ENCODE results near the gene RAB3C. TPM values are rescaled to one million over a fixed set of nuclear protein-coding genes. Genes with fewer than 3 reads are reported as not detected.

Gene RAB3C
- total RNA-seq, 1 donor, result not detected

- no peak for DNase-seq (ENCODE audit: low read depth)
- TF ChIP-seq CTCF (IDR thresholded peaks at IDR 0.05; ENCODE audit: insufficient read depth, low read length), result no peak
- no peak overlapping the region for H3K4me3 ChIP-seq (ENCODE audit: low read depth, low read length)
Measured at GRCh38 chr5:58825441-58825840, 242.6 kb downstream of the RAB3C start.

GRCh38 chr5:58825899-58826298 is 243.0 kb downstream of the RAB3C start:
- no peak for DNase-seq (ENCODE audit: low read depth)
- no peak for TF ChIP-seq CTCF (IDR thresholded peaks at IDR 0.05; ENCODE audit: insufficient read depth, low read length)
- H3K4me3 ChIP-seq (ENCODE audit: low read depth, low read length), result no peak overlapping the region

GRCh38 chr5:58827463-58827862 is 244.6 kb downstream of the RAB3C start:
- H3K4me3 ChIP-seq (ENCODE audit: low read depth, low read length), result no peak overlapping the region
- TF ChIP-seq CTCF (IDR thresholded peaks at IDR 0.05; ENCODE audit: insufficient read depth, low read length), result no peak
- DNase-seq (ENCODE audit: low read depth), result no peak

GRCh38 chr5:58828258-58828657 is 245.4 kb downstream of the RAB3C start:
- no peak for TF ChIP-seq CTCF (IDR thresholded peaks at IDR 0.05; ENCODE audit: insufficient read depth, low read length)
- no peak overlapping the region for H3K4me3 ChIP-seq (ENCODE audit: low read depth, low read length)
- no peak for DNase-seq (ENCODE audit: low read depth)

- no peak for TF ChIP-seq CTCF (IDR thresholded peaks at IDR 0.05; ENCODE audit: insufficient read depth, low read length)
- no peak for DNase-seq (ENCODE audit: low read depth)
- H3K4me3 ChIP-seq (ENCODE audit: low read depth, low read length), result no peak overlapping the region
Measured at GRCh38 chr5:58834242-58835225, 251.7 kb downstream of the RAB3C start.

GRCh38 chr5:58836351-58836750 is 253.5 kb downstream of the RAB3C start:
- H3K4me3 ChIP-seq (ENCODE audit: low read depth, low read length), result no peak overlapping the region
- no peak for TF ChIP-seq CTCF (IDR thresholded peaks at IDR 0.05; ENCODE audit: insufficient read depth, low read length)
- no peak for DNase-seq (ENCODE audit: low read depth)
